CD4-positive, alpha-beta T cell (primary cell): ENCODE measurements around the gene DEFB113. TPM values are rescaled to one million over a fixed set of nuclear protein-coding genes. Genes with fewer than 3 reads are reported as not detected.

ENCODE experiments used
- ATAC-seq: fragments of 200-7000 bp; cut with Tn5 transposase; one replicate; pipeline ENCODE4 v1.10.0; 2022; ENCODE audit warnings: mild to moderate bottlenecking; ENCODE audit not compliant: poor library complexity
- CTCF ChIA-PET: fragments of 350-600 bp; sonication (Branson Sonifier 250); formaldehyde crosslinking; loops from one replicate; lab custom pipeline; 2021; ENCODE audit warnings: antibody characterized with exemption, inconsistent platforms; lab: Charles Lee
- POLR2A ChIA-PET: fragments of 350-600 bp; sonication (Branson Sonifier 250); formaldehyde crosslinking; loops from one replicate; lab custom pipeline; 2021; ENCODE audit warnings: antibody characterized with exemption, inconsistent platforms; lab: Charles Lee
- DNase-seq, 14 experiments: peaks; one replicate each; pipeline ENCODE4 v3.0.0-alpha.2; 2013 to 2020; ENCODE audit warnings: mixed read lengths in 2 of 14
- H3K27ac ChIP-seq, 2 donors: one replicate each; pipeline versions ENCODE4 v1.5.1 to v1.7.0; 2013; ENCODE audit warnings: low read length in 2 of 2, low read depth in 1 of 2, mild to moderate bottlenecking in 1 of 2
- H3K27me3 ChIP-seq, 2 experiments: 1 replicate in 1 of 2; 2 replicates in 1 of 2; pipeline versions ENCODE4 v1.6.1 to v1.7.0; 2013; ENCODE audit warnings: low read length in 2 of 2, control low read depth in 1 of 2, mild to moderate bottlenecking in 1 of 2, moderate library complexity in 1 of 2; ENCODE audit not compliant: insufficient read depth in 2 of 2, control insufficient read depth in 1 of 2
- H3K36me3 ChIP-seq: one replicate; pipeline ENCODE4 v1.6.1; 2013; ENCODE audit warnings: low read length, control low read depth; ENCODE audit not compliant: insufficient read depth
- H3K4me1 ChIP-seq: one replicate; pipeline ENCODE4 v1.6.1; 2013; ENCODE audit warnings: low read length, control low read depth; ENCODE audit not compliant: insufficient read depth
- H3K4me3 ChIP-seq: one replicate; pipeline ENCODE4 v1.5.1; 2013; ENCODE audit warnings: mild to moderate bottlenecking, low read length, moderate library complexity
- H3K9me3 ChIP-seq, 2 experiments: 1 replicate in 1 of 2; 2 replicates in 1 of 2; pipeline versions ENCODE4 v1.6.1 to v1.7.0; 2013; ENCODE audit warnings: low read length in 2 of 2, mild to moderate bottlenecking in 2 of 2, control low read depth in 1 of 2, moderate library complexity in 1 of 2; ENCODE audit not compliant: control insufficient read depth in 1 of 2, insufficient read depth in 1 of 2
- H3K27ac Mint-ChIP-seq: one replicate; pipeline ENCODE4 v1.8.0; 2020; ENCODE audit warnings: mixed read lengths
- H3K27me3 Mint-ChIP-seq: one replicate; pipeline ENCODE4 v1.8.0; 2021; ENCODE audit warnings: mixed read lengths
- H3K36me3 Mint-ChIP-seq: one replicate; pipeline ENCODE4 v1.8.0; 2021; ENCODE audit warnings: low read depth, mixed read lengths
- H3K4me1 Mint-ChIP-seq: one replicate; pipeline ENCODE4 v1.8.0; 2021; ENCODE audit warnings: low read depth, mixed read lengths
- H3K4me3 Mint-ChIP-seq: one replicate; pipeline ENCODE4 v1.8.0; 2020; ENCODE audit warnings: mild to moderate bottlenecking, mixed read lengths
- H3K9me3 Mint-ChIP-seq: one replicate; pipeline ENCODE4 v1.8.0; 2020; ENCODE audit warnings: mixed read lengths
- CTCF ChIP-seq: fragments of 200-600 bp; IDR thresholded peaks from one replicate; pipeline ENCODE4 v1.8.0; 2022; ENCODE audit warnings: antibody characterized with exemption, mild to moderate bottlenecking
- intact Hi-C, 2 experiments: fragments of 100-400 bp; cut with DNase I in 1 of 2; cut with micrococcal nuclease in 1 of 2; formaldehyde crosslinking; loops; one replicate each; pipeline versions ENCODE4 v1.15.1 to v1.9.0; 2023 to 2025; cut with DNase I, micrococcal nuclease
- total RNA-seq, 174 experiments: library from RNA in 2 of 174; stranded (reverse) in 2 of 174; gene quantifications; one replicate each; pipeline ENCODE4 v1.2.3 and lab custom pipeline; 2021 to 2026

DEFB113 gene
- total RNA-seq, 2 experiments from 2014 or later: not detected

- Mint-ChIP-seq H3K27ac (no peak overlapping the region), H3K4me3 (no peak overlapping the region), H3K9me3 (peaks cover 4% of the 10 kb centered on the region), H3K27me3 (no peaks in the 10 kb centered on the region), H3K36me3 (no peaks in the 10 kb centered on the region), H3K4me1 (no peaks in the 10 kb centered on the region)
- no peak overlapping the region for H3K4me3 ChIP-seq
- POLR2A ChIA-PET: no interaction called here
- DNase-seq (no peak), ATAC-seq (no peak)
- H3K4me1 ChIP-seq: no peaks in the 10 kb centered on the region
- intact Hi-C loops: no loop called here
- no peaks in the 10 kb centered on the region for H3K9me3 ChIP-seq
- H3K27ac ChIP-seq: no peak overlapping the region
- H3K27me3 ChIP-seq: no peaks in the 10 kb centered on the region
- no peak for TF ChIP-seq CTCF
- CTCF ChIA-PET: no interaction called here
- H3K36me3 ChIP-seq: no peaks in the 10 kb centered on the region
These were observed 17.1 kb upstream of the DEFB113 start for GRCh38 chr6:49986551-49986950.

DNA sequence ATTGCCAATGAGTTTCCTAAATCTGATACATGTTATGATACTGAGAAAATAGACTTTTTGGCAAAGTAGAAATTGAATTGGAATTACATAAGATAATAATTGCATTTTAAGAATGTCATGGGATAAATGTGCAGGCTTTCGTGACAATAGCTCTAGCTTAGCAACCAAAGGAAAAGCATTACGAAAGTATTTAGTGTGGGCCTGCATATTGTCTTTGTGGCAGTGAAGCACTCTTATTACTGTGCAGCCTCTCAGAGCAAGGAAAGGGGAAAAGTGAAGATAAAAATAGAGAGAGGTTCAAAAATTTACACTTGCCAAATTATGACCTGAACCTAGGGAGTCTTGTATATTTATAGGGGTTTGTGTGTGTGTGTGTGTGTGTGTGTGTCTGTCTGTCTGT is 12.6 kb upstream of the DEFB113 start:
- Histone ChIP-seq H3K27me3 (no peaks in the 10 kb centered on the region), H3K27ac (no peak overlapping the region), H3K4me1 (no peaks in the 10 kb centered on the region), H3K9me3 (no peaks in the 10 kb centered on the region), H3K4me3 (no peak overlapping the region), H3K36me3 (no peaks in the 10 kb centered on the region)
- intact Hi-C loops: no loop called here
- CTCF ChIA-PET: no interaction called here
- POLR2A ChIA-PET: no interaction called here
- Mint-ChIP-seq H3K4me1 (peaks cover 13% of the 10 kb centered on the region), H3K9me3 (peaks cover 4% of the 10 kb centered on the region), H3K4me3 (no peak overlapping the region), H3K27me3 (no peaks in the 10 kb centered on the region), H3K27ac (no peak overlapping the region), H3K36me3 (no peaks in the 10 kb centered on the region)
- ATAC-seq (no peak), DNase-seq (no peak)
- no peak for TF ChIP-seq CTCF

DNA sequence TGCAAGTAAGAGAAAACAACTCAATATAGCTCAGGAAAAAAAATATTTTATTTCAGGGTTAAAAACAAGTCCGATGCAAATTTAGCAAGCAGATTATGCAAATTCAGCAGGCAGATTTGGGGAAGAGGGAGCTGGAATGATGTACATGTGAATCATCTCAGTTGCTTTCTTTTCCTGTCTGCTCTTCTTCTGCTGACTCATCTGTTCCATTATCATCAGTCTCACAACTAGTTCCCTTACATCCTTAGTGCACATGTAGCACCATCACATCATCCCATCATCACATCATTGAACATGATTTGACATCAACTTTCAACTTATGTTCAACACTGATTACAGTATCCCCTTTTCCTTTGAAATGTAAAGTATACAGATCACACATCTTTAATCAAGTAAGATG is 11.5 kb upstream of the DEFB113 start:
- ChIA-PET CTCF (no interaction called here), POLR2A (no interaction called here)
- Histone ChIP-seq H3K4me1 (no peaks in the 10 kb centered on the region), H3K27me3 (no peaks in the 10 kb centered on the region), H3K36me3 (no peaks in the 10 kb centered on the region), H3K9me3 (no peaks in the 10 kb centered on the region), H3K27ac (no peak overlapping the region), H3K4me3 (no peak overlapping the region)
- Mint-ChIP-seq H3K9me3 (peaks cover 2% of the 10 kb centered on the region), H3K27me3 (no peaks in the 10 kb centered on the region), H3K36me3 (no peaks in the 10 kb centered on the region), H3K27ac (no peak overlapping the region), H3K4me1 (peaks cover 13% of the 10 kb centered on the region), H3K4me3 (no peak overlapping the region)
- intact Hi-C loops: no loop called here
- ATAC-seq (no peak), DNase-seq (no peak)
- no peak for TF ChIP-seq CTCF
